ENCODE results near the gene TSPAN1. TPM values are rescaled to one million over a fixed set of nuclear protein-coding genes. Genes with fewer than 3 reads are reported as not detected.

The TSPAN1 gene
- total RNA-seq, 1 donor from 2014 or later: 0.63 TPM

DNA sequence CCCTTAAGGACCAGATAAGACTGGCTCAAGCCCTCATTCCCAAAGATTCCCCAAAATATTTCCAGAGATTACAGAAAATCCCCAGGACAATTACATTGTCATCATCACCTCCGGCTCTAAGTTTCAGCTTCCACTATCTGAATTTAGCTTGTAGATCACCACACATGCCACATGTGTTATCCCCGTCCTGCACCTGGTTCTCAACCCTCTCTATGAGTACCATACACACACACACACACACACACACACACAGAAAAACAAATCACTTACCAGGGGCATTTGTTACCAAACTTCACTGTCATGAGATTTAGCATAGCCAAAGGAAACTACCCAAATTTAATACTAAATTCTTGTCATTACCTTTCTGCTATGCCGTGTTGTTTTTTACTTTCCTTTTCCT is 15.4 kb upstream of the TSPAN1 start:
- H3K4me3 Mint-ChIP-seq: no peak overlapping the region
- no peaks in the 10 kb centered on the region for H3K36me3 Mint-ChIP-seq
- no peaks in the 10 kb centered on the region for H3K9me3 Mint-ChIP-seq
- H3K27ac Mint-ChIP-seq: no peak overlapping the region
- peaks cover 2% of the 10 kb centered on the region for H3K27me3 Mint-ChIP-seq (ENCODE audit: low read depth)
- TF ChIP-seq, protein P1, sequence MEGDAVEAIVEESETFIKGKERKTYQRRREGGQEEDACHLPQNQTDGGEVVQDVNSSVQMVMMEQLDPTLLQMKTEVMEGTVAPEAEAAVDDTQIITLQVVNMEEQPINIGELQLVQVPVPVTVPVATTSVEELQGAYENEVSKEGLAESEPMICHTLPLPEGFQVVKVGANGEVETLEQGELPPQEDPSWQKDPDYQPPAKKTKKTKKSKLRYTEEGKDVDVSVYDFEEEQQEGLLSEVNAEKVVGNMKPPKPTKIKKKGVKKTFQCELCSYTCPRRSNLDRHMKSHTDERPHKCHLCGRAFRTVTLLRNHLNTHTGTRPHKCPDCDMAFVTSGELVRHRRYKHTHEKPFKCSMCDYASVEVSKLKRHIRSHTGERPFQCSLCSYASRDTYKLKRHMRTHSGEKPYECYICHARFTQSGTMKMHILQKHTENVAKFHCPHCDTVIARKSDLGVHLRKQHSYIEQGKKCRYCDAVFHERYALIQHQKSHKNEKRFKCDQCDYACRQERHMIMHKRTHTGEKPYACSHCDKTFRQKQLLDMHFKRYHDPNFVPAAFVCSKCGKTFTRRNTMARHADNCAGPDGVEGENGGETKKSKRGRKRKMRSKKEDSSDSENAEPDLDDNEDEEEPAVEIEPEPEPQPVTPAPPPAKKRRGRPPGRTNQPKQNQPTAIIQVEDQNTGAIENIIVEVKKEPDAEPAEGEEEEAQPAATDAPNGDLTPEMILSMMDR (IDR thresholded peaks at IDR 0.05; ENCODE audit: unreplicated experiment): no peak
- no peak for DNase-seq (ENCODE audit: low spot score in 2 of 2, unreplicated experiment in 2 of 2)
- H3K4me1 Mint-ChIP-seq: no peaks in the 10 kb centered on the region

- H3K27me3 Mint-ChIP-seq (ENCODE audit: low read depth): peaks cover 8% of the 10 kb centered on the region
- H3K27ac Mint-ChIP-seq: no peak overlapping the region
- no peak overlapping the region for H3K4me3 Mint-ChIP-seq
- TF ChIP-seq, protein P1 (IDR thresholded peaks at IDR 0.05; ENCODE audit: unreplicated experiment): no peak
- H3K9me3 Mint-ChIP-seq: no peaks in the 10 kb centered on the region
- no peak for DNase-seq (ENCODE audit: low spot score in 2 of 2, unreplicated experiment in 2 of 2)
- no peaks in the 10 kb centered on the region for H3K4me1 Mint-ChIP-seq
- no peaks in the 10 kb centered on the region for H3K36me3 Mint-ChIP-seq
Measured at GRCh38 chr1:46160212-46160611, 14.7 kb upstream of the TSPAN1 start.

DNA sequence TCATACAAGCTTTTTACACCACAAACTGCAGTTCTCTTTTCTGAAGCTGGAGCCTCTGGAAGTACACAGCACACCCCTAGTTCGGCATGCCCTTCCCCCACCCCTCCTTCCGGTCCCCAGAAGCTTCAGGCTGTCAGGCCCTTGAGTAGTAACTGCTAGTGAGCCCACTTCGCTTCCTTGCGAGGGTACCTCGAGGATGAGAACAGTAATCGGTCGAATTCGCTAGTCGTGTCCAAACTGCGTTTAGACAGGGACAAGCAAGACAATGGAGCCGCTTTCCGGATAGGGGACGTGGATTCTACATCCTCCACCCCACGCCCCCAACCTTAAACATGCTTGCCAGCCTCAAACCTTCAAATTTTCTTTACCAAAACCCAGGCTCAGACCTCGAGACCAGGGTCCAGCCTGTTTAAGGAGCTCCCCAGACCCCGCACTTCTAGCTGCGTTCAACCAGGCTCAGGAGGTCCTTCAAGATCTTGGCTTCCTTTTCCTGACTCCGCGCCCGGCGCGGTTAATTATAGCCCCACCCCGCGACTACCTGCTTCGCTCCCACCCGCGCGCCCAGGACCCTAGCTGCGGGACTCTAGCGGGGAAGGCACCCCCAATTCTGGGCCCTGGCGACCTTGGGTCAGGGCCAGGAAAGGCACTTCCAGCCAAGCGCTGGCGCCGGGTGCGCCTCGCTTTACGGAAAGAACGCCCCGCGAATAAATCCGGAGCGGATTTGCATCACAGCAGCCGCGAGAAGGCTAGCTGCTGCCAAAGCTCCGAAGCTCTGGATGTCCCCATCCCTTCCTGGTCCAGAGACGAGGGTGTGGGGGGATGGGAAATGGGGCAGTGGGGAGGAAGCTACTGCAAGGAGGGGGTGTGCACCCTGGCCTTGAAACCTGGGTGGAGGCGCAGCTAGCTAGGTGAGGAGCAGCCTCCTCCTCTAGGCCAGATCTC is 8.1 kb upstream of the TSPAN1 start:
- no peak for DNase-seq (ENCODE audit: low spot score in 2 of 2, unreplicated experiment in 2 of 2)
- Mint-ChIP-seq H3K4me1 (peaks cover 10% of the 10 kb centered on the region), H3K27ac (no peak overlapping the region), H3K36me3 (no peaks in the 10 kb centered on the region), H3K27me3 (ENCODE audit: low read depth) (peaks cover 39% of the 10 kb centered on the region), H3K4me3 (peak overlapping the region; percentile 59), H3K9me3 (no peaks in the 10 kb centered on the region)
- TF ChIP-seq, protein P1 (IDR thresholded peaks at IDR 0.05; ENCODE audit: unreplicated experiment): no peak

DNA sequence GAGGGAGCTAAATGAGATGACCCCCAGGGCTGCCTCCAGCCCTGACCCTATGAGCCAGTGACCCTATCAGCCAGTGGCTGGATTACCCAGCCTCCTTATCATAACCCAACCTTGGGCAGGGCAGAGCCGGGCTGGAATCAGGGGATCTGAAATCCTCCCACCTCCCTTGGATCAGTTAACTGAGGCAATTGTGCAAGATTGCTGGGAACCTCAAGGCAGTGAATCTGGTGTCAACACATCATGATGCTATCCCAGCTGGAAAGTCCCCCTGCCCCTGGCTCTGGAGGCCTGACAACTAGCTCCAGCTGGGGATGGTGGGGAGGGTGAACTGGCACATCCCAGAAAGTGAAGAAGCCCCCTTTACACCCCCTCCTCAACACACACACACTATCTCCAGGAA is 6.4 kb upstream of the TSPAN1 start:
- Mint-ChIP-seq H3K27me3 (ENCODE audit: low read depth) (peaks cover 39% of the 10 kb centered on the region), H3K36me3 (no peaks in the 10 kb centered on the region), H3K4me1 (peaks cover 14% of the 10 kb centered on the region), H3K4me3 (no peak overlapping the region), H3K9me3 (no peaks in the 10 kb centered on the region), H3K27ac (no peak overlapping the region)
- TF ChIP-seq, protein P1 (IDR thresholded peaks at IDR 0.05; ENCODE audit: unreplicated experiment): no peak
- DNase-seq (ENCODE audit: low spot score in 2 of 2, unreplicated experiment in 2 of 2): no peak

GRCh38 chr1:46169811-46170454 is 5.0 kb upstream of the TSPAN1 start:
- Mint-ChIP-seq H3K4me1 (peaks cover 14% of the 10 kb centered on the region), H3K4me3 (no peak overlapping the region), H3K36me3 (no peaks in the 10 kb centered on the region), H3K27me3 (ENCODE audit: low read depth) (peaks cover 33% of the 10 kb centered on the region), H3K27ac (no peak overlapping the region), H3K9me3 (no peaks in the 10 kb centered on the region)
- no peak for DNase-seq (ENCODE audit: low spot score in 2 of 2, unreplicated experiment in 2 of 2)
- TF ChIP-seq, protein P1 (IDR thresholded peaks at IDR 0.05; ENCODE audit: unreplicated experiment): no peak
